ENCODE data around the gene ORC3. TPM values are rescaled to one million over a fixed set of nuclear protein-coding genes. Genes with fewer than 3 reads are reported as not detected.

The ORC3 gene
- total RNA-seq, 6 donors from 2014 or later: 10.3 to 27.2 (median 17.2) TPM

GRCh38 chr6:87628424-87628823 is 38.5 kb downstream of the ORC3 start:
- ATAC-seq (ENCODE audit: low FRiP score in 2 of 2): no peak
- Histone ChIP-seq H3K4me3 (no peak overlapping the region), H3K27me3 (no peaks in the 10 kb centered on the region), H3K36me3 (no peaks in the 10 kb centered on the region), H3K9me3 (no peaks in the 10 kb centered on the region), H3K27ac (no peak overlapping the region), H3K4me1 (peaks cover 0 to 14% (median 9%) of the 10 kb centered on the region in 4 donors)
- no peak for DNase-seq
- WGBS, 2 donors: 72 to 73% methylated on average over 2 of the region's 2 CpGs
- TF ChIP-seq POLR2A (IDR thresholded peaks at IDR 0.05) (no peak), POLR2AphosphoS5 (IDR thresholded peaks at IDR 0.05) (no peak), EP300 (IDR thresholded peaks at IDR 0.05) (no peak), CTCF (IDR thresholded peaks at IDR 0.05) (no peak)

GRCh38 chr6:87628881-87629280 is 38.9 kb downstream of the ORC3 start:
- H3K4me1 ChIP-seq: peaks cover 0 to 14% (median 9%) of the 10 kb centered on the region in 4 donors
- TF ChIP-seq CTCF (IDR thresholded peaks at IDR 0.05) (no peak), EP300 (IDR thresholded peaks at IDR 0.05) (no peak)
- H3K27ac ChIP-seq: no peak overlapping the region
- no peak for DNase-seq
- no peaks in the 10 kb centered on the region for H3K27me3 ChIP-seq
- no peak overlapping the region for H3K4me3 ChIP-seq
- no peaks in the 10 kb centered on the region for H3K36me3 ChIP-seq
- ATAC-seq (ENCODE audit: low FRiP score in 2 of 2): no peak
- no peaks in the 10 kb centered on the region for H3K9me3 ChIP-seq

- no peaks in the 10 kb centered on the region for H3K9me3 ChIP-seq
- no peak for DNase-seq
- ATAC-seq (ENCODE audit: low FRiP score in 2 of 2): no peak
- no peak for TF ChIP-seq CTCF (IDR thresholded peaks at IDR 0.05)
- no peak for TF ChIP-seq POLR2A (IDR thresholded peaks at IDR 0.05)
- TF ChIP-seq EP300 (IDR thresholded peaks at IDR 0.05): no peak
- TF ChIP-seq POLR2AphosphoS5 (IDR thresholded peaks at IDR 0.05): no peak
- no peaks in the 10 kb centered on the region for H3K27me3 ChIP-seq
- 100% methylated on average over 1 of the region's 1 CpG for WGBS, 2 donors
- H3K4me1 ChIP-seq: peaks cover 0 to 14% (median 9%) of the 10 kb centered on the region in 4 donors
- no peak overlapping the region for H3K27ac ChIP-seq
- H3K36me3 ChIP-seq: peaks cover 0 to 6% (median 0%) of the 10 kb centered on the region in 4 donors
- H3K4me3 ChIP-seq: no peak overlapping the region
Observed at GRCh38 chr6:87630746-87631145, 40.8 kb downstream of the ORC3 start.

- no peak for ATAC-seq (ENCODE audit: low FRiP score in 2 of 2)
- 74 to 80% methylated on average over 3 of the region's 3 CpGs for WGBS, 2 donors
- no peaks in the 10 kb centered on the region for H3K27me3 ChIP-seq
- TF ChIP-seq POLR2AphosphoS5 (IDR thresholded peaks at IDR 0.05) (no peak), CTCF (IDR thresholded peaks at IDR 0.05) (no peak)
- H3K9me3 ChIP-seq: no peaks in the 10 kb centered on the region
- H3K4me1 ChIP-seq: peaks cover 0 to 13% (median 8%) of the 10 kb centered on the region in 4 donors
- no peak overlapping the region for H3K4me3 ChIP-seq
- H3K36me3 ChIP-seq: peaks cover 0 to 21% (median 6%) of the 10 kb centered on the region in 4 donors
- DNase-seq: no peak
- no peak overlapping the region for H3K27ac ChIP-seq
Observed at GRCh38 chr6:87633851-87634250, 43.9 kb downstream of the ORC3 start.

GRCh38 chr6:87636315-87636714 is 46.4 kb downstream of the ORC3 start:
- no peaks in the 10 kb centered on the region for H3K9me3 ChIP-seq
- no peaks in the 10 kb centered on the region for H3K4me1 ChIP-seq
- 92 to 93% methylated on average over 1 of the region's 1 CpG for WGBS, 2 donors
- H3K27ac ChIP-seq: no peak overlapping the region
- H3K4me3 ChIP-seq: no peak overlapping the region
- peaks cover 0 to 21% (median 8%) of the 10 kb centered on the region in 4 donors for H3K36me3 ChIP-seq
- H3K27me3 ChIP-seq: no peaks in the 10 kb centered on the region
- DNase-seq (no peak), ATAC-seq (ENCODE audit: low FRiP score in 2 of 2) (no peak)
- TF ChIP-seq CTCF (IDR thresholded peaks at IDR 0.05) (no peak), POLR2AphosphoS5 (IDR thresholded peaks at IDR 0.05) (no peak), EP300 (IDR thresholded peaks at IDR 0.05) (no peak), POLR2A (IDR thresholded peaks at IDR 0.05) (no peak)

Measured in upper lobe of left lung (tissue), 6 donors.